Mucosa of descending colon (tissue), 3 donors: ENCODE measurements around the gene SCUBE3. TPM values are rescaled to one million over a fixed set of nuclear protein-coding genes. Genes with fewer than 3 reads are reported as not detected.
A peak's percentile ranks its signal among the peaks of the same experiment; 100 is the strongest.

Experiments
- ATAC-seq: fragments of 200-7000 bp; cut with Tn5 transposase; one replicate; pipeline ENCODE4 v1.9.1; 2020; ENCODE audit warnings: mild to moderate bottlenecking, moderate library complexity
- DNase-seq, 3 donors: peaks; one replicate each; pipeline ENCODE4 v3.0.0-alpha.2; 2020
- H3K36me3 ChIP-seq: fragments of 200-600 bp; one replicate; pipeline ENCODE4 v1.8.0; 2021; ENCODE audit warnings: low read depth, mild to moderate bottlenecking
- H3K4me1 ChIP-seq: fragments of 200-600 bp; one replicate; pipeline ENCODE4 v1.8.0; 2021; ENCODE audit warnings: low read depth, mild to moderate bottlenecking
- H3K4me3 ChIP-seq: fragments of 200-600 bp; one replicate; pipeline ENCODE4 v1.8.0; 2021; ENCODE audit warnings: mild to moderate bottlenecking
- H3K9me3 ChIP-seq: fragments of 200-600 bp; one replicate; pipeline ENCODE4 v1.8.0; 2021; ENCODE audit warnings: mild to moderate bottlenecking
- intact Hi-C, 2 donors: fragments of 100-400 bp; cut with DNase I in 1 of 2; cut with micrococcal nuclease in 1 of 2; formaldehyde crosslinking; loops; one replicate each; pipeline versions ENCODE4 v1.11.0 to v1.11.1; 2022; cut with DNase I, micrococcal nuclease
- total RNA-seq, 3 donors: library from RNA; stranded (reverse); fragmentation: NEBNext Ultra II Directional in 2 of 3; extraction: Animal tissue kit (Norgen Biotek cat#: 25700) in 2 of 3; gene quantifications; one replicate each; pipeline versions ENCODE4 v1.2.1 to v1.2.4, GENCODE V29; 2021 to 2023
- TF ChIP-seq, protein P1 (sequence below): fragments of 200-600 bp; IDR thresholded peaks from one replicate; pipeline ENCODE4 v1.8.0; 2022; ENCODE audit warnings: antibody characterized with exemption, mild to moderate bottlenecking
- donor health status: DM: no; HTN: no; CAD: no; lungs with moderate emphysema.
- donor health status: DM: no; HTN: no; CAD: no.
- donor health status: DM: no; HTN: yes; CAD: no.

The SCUBE3 gene
- total RNA-seq, 3 donors from 2014 or later = 0.14 to 11.6 (median 0.26) TPM

DNA sequence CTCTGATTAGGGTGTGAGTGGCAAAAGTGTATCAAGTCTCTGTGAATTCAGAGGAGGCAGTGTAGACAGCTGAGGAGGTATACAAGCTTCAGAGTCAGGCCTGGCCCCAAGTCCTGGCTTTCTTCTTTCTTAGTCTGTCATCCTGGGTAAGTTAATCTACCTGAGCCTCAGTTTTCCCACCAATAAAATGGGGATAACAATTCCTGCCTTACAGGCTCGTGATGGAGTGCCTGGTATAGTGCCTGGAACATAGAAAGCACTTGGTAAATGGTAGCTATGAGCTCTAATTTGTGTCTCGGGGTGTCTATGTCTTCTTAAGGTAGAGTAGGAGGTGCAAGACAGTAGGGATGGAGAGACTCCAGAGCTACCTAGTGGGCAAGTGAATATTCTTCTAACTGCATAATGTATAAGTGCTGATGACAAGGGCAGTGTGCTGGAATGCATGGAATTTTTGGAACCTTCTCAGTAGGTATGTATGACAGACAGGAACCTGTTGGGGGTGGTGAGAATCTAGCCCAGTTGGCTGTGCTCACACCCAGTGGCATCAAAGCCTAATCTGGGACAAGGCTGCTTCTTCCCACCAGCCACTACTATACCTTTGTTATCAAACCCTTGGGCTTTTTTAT lies 4.0 kb upstream of the SCUBE3 start:
- DNase-seq = no peak
- intact Hi-C loops = loop anchor here (10.0 kb wide), 1 partner anchor 65 kb away; the partner anchor contains the start of gene TCP11 (in 2 of the 2)
- ATAC-seq = no peak
- peaks cover 8% of the 10 kb centered on the region for H3K4me1 ChIP-seq
- no peaks in the 10 kb centered on the region for H3K9me3 ChIP-seq
- H3K4me3 ChIP-seq = no peak overlapping the region
- H3K36me3 ChIP-seq = no peaks in the 10 kb centered on the region
- TF ChIP-seq, protein P1, sequence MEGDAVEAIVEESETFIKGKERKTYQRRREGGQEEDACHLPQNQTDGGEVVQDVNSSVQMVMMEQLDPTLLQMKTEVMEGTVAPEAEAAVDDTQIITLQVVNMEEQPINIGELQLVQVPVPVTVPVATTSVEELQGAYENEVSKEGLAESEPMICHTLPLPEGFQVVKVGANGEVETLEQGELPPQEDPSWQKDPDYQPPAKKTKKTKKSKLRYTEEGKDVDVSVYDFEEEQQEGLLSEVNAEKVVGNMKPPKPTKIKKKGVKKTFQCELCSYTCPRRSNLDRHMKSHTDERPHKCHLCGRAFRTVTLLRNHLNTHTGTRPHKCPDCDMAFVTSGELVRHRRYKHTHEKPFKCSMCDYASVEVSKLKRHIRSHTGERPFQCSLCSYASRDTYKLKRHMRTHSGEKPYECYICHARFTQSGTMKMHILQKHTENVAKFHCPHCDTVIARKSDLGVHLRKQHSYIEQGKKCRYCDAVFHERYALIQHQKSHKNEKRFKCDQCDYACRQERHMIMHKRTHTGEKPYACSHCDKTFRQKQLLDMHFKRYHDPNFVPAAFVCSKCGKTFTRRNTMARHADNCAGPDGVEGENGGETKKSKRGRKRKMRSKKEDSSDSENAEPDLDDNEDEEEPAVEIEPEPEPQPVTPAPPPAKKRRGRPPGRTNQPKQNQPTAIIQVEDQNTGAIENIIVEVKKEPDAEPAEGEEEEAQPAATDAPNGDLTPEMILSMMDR = no peak

DNA sequence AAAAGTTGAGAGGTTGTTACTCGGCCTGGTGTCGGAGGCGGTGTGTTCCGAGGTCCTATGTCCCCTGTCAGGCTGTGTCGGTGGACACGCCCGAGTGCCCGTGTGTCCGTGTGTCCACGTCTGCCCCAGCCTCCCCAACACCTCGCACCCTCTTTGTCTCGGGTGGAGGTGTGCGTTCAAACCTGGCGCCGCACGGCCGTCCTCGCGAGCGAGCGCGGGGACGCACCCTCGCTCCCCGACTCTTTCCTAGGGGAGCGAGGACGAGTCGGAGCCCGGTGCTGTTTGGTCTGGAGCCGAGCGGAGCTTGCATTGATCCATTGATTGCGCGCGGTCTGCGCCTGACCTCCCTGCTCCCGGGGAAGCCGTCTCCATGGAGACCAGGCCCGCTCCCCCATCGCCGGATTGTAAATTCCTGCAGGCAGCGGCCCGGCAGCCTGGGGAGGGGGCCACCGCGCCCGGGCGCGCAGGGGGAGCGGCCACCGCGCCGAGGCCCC lies 411 bp upstream of the SCUBE3 start:
- Histone ChIP-seq H3K4me1 (peaks cover 8% of the 10 kb centered on the region), H3K9me3 (no peaks in the 10 kb centered on the region), H3K36me3 (no peaks in the 10 kb centered on the region), H3K4me3 (no peak overlapping the region)
- DNase-seq (peak in 1 of 3 donors; percentile 28), ATAC-seq (peak; percentile 21)
- intact Hi-C loops = no loop called here
- TF ChIP-seq, protein P1 = no peak

DNA sequence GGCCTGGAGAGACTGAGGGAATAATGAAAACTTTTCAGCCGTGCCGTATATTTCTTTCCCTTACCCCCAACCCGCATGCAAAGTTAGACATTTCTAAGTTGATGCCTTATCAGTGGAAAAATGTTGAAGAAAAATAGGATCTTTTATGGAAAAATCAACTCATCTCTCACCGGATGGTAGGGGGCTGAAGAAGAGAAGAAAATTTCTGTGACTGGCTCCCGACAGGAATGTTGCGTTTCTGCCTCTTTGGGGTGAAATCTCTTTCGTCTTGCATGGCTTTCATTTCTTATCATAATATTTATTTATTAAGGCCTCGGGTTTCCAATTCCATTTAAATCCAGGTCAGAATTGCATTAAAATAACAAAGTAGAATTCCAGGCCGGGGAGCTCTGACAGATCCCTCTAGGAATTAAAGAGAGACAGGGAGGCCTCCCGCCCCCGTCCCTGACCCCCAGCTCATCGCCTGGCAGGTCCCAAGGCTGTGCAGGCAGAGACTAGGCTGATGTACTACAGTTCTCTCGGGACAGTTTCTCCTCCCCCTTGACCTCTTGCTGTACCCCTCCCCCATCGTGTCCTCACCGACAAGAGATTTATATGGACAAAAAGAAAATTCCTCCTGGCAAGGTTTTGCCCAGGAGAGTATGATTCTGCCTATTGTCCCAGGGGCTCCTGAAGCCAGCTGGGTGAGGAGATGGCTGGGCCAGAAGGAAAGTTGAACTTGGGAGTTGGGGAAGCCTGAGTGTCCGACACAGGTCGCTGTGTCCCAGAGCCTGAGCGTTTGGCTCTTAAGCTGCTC lies 1.3 kb downstream of the SCUBE3 start:
- intact Hi-C loops = no loop called here

DNA sequence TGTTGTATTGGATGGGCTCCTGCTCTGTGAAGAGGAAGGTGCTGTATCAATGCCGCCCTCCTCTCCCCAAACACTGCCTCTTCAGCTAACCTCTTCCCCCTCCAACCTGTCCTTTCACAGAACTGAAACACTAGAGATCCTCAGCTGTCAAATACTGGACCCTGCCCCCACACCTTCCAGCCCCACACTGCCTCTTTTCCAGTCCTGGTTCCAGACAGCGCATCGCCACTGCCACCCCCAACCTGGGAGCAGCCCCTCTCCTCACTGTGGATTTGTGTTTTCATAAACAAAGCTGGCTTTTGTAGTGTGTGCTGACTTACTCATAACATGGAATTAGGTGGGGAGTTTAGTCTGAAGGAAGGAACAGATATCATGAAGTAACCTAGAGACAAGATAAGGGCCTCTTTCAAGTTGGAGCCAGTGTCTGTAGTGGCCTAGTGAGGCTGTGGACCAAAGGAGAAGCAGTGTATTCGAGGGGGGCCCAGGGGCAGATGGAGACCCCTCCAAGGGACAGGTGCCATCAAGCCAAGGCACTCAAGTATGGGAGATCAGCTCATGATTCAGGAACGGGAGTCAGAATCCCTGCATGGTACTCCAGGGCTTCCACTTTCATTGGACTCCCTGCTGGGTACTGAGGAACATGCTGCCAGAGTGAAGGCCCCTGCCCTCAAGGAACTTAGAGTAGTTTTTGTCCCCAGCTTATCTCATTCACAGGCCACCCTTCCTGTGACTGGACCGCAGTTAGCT lies 2.1 kb downstream of the SCUBE3 start:
- TF ChIP-seq, protein P1 = no peak
- DNase-seq (no peak), ATAC-seq (no peak)
- H3K9me3 ChIP-seq = no peaks in the 10 kb centered on the region
- intact Hi-C loops = no loop called here
- no peaks in the 10 kb centered on the region for H3K36me3 ChIP-seq
- H3K4me1 ChIP-seq = peaks cover 8% of the 10 kb centered on the region
- no peak overlapping the region for H3K4me3 ChIP-seq

More for the DNA sequence above, 1.3 kb downstream of the SCUBE3 start:
- peaks cover 8% of the 10 kb centered on the region for H3K4me1 ChIP-seq
- ATAC-seq (no peak), DNase-seq (no peak)
- H3K4me3 ChIP-seq = no peak overlapping the region
- no peaks in the 10 kb centered on the region for H3K9me3 ChIP-seq
- no peaks in the 10 kb centered on the region for H3K36me3 ChIP-seq
- TF ChIP-seq, protein P1 = no peak

DNA sequence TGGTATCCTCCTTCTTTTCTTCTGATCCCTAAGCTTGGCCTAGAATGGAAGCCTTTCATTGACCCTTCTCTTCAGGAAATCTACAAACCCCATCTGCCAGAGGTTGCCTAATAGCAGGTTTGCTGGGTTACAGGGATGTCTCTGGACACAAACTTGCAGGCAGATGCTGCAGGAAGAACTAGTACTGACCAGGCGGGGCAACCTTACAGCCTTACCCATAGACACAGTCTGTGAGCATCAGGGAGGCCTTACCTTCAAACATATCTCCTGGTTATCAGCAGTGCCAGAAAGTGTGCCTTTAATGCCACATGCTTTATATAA lies 2.6 kb downstream of the SCUBE3 start:
- no peak for ATAC-seq

More for the DNA sequence above, 2.6 kb downstream of the SCUBE3 start:
- intact Hi-C loops = no loop called here
- Histone ChIP-seq H3K4me1 (peaks cover 8% of the 10 kb centered on the region), H3K9me3 (no peaks in the 10 kb centered on the region), H3K36me3 (no peaks in the 10 kb centered on the region), H3K4me3 (no peak overlapping the region)
- TF ChIP-seq, protein P1 = no peak
- DNase-seq = no peak
